Activated CD4-positive, alpha-beta T cell treated with anti-CD3 and anti-CD28 coated beads, Interleukin-2, amount 50 U/mL, for 4 hours (primary cell): Measurements from ENCODE around the gene DUT.
A peak's percentile ranks its signal among the peaks of the same experiment; 100 is the strongest.
"Not testable (repeated sequence)": the region's sequence is repeated elsewhere in the genome, so short reads cannot be mapped to it uniquely, and the experiment has no call there.

Experiments
- DNase-seq, 2 experiments: peaks; one replicate each; pipeline ENCODE4 v3.0.0-alpha.2; 2020

DUT gene

GRCh38 chr15:48330855-48331795 lies at the start of gene DUT:
Gene DUT (plus strand): TSS chr15:48331429. CDS start chr15:48331516, 87 bp downstream.
- DNase-seq, result peak; percentile 69 to 71

GRCh38 chr15:48281674-48282073 lies 49.6 kb upstream of the DUT start:
- no peak for DNase-seq

- DNase-seq, result no peak
Observed at GRCh38 chr15:48282216-48282615, 49.0 kb upstream of the DUT start.

- no peak for DNase-seq
Observed at GRCh38 chr15:48283396-48284145, 47.7 kb upstream of the DUT start.

GRCh38 chr15:48285329-48286214 lies 45.7 kb upstream of the DUT start:
- DNase-seq, result peak in 1 of 2 experiments; percentile 11

- no peak for DNase-seq
Observed at GRCh38 chr15:48289628-48290027, 41.6 kb upstream of the DUT start.

- DNase-seq, result no peak
Observed at GRCh38 chr15:48292458-48292857, 38.8 kb upstream of the DUT start.

- DNase-seq, result no peak
Observed at GRCh38 chr15:48297668-48298067, 33.6 kb upstream of the DUT start.

- DNase-seq, result no peak
Observed at GRCh38 chr15:48298914-48299313, 32.3 kb upstream of the DUT start.

- no peak for DNase-seq
Observed at GRCh38 chr15:48300038-48300437, 31.2 kb upstream of the DUT start.

GRCh38 chr15:48304398-48304797 lies 26.8 kb upstream of the DUT start:
- no peak for DNase-seq

- DNase-seq, result no peak
Observed at GRCh38 chr15:48306639-48307038, 24.6 kb upstream of the DUT start.

- DNase-seq, result no peak
Observed at GRCh38 chr15:48307586-48307985, 23.6 kb upstream of the DUT start.

- DNase-seq, result no peak
Observed at GRCh38 chr15:48309740-48310139, 21.5 kb upstream of the DUT start.

- DNase-seq, result no peak
Observed at GRCh38 chr15:48313216-48313615, 18.0 kb upstream of the DUT start.

GRCh38 chr15:48315041-48315440 lies 16.2 kb upstream of the DUT start:
- DNase-seq, result no peak

- DNase-seq, result no peak
Observed at GRCh38 chr15:48317221-48317620, 14.0 kb upstream of the DUT start.

- no peak for DNase-seq
Observed at GRCh38 chr15:48318131-48318530, 13.1 kb upstream of the DUT start.

GRCh38 chr15:48323294-48323693 lies 7.9 kb upstream of the DUT start:
- DNase-seq, result no peak

GRCh38 chr15:48324949-48325348 lies 6.3 kb upstream of the DUT start:
- DNase-seq, result no peak

GRCh38 chr15:48325400-48325799 lies 5.8 kb upstream of the DUT start:
- no peak for DNase-seq

- DNase-seq, result not testable (repeated sequence)
Observed at GRCh38 chr15:48326180-48326579, 5.0 kb upstream of the DUT start.
